HG03159 (cell line): ENCODE data around the gene EBNA1BP2.
"Not testable (repeated sequence)": the region's sequence is repeated elsewhere in the genome, so short reads cannot be mapped to it uniquely, and the experiment has no call there.

Experiments
- ATAC-seq: cut with Tn5 transposase; IDR thresholded peaks from one replicate; pipeline ENCODE4 v1.9.1; 2021; ENCODE audit warnings: mild to moderate bottlenecking, moderate library complexity; ENCODE audit not compliant: unreplicated experiment

The EBNA1BP2 gene

DNA sequence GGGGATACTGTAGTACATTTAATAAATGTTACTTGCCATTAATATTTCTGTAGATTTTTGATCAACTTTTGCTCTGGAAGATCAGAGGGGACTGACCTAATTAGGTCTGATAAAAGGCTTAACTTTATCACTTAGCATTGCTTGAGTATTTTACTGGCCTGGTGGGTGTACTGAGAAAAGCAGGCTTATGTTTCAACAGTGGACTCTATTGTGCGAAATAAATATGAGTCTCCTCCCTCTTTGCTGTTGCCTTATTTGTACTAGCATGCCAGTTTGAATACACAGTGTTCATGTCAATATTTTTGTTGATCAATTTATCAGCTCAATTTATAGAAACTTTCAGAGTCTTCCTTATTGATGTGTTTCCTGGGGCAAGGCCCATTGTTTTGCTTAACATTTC is 49.1 kb downstream of the EBNA1BP2 start:
- ATAC-seq = no peak

DNA sequence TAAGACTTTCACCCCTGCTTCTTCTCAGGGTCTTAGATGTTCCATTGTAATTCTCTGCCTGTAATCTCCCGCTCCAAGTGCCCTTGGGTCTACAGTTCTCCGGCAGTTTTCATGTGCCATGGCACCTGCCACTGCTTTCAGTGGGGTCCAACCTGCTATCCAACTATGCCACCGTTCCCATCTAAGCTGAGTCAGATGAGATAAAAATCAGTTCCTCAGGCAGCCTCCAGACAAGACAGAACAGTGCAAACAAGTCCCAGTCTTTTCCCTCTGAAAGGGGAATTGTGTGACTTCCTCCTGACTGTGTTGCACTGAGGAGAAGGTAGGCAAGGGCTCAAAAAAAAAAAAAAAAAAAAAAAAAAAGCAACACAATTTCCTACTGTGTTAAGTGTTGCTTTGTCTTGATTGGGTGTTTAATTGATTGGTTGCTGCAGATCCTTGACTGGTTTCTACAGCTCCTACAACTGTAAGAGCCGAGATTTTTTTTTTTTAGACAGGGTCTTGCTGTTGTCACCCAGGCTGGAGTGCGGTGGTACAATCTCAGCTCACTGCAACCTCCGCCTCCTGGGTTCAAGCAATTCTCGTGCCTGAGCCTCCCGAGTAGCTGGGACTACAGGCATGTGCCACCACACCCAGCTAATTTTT is 50.7 kb downstream of the EBNA1BP2 start:
- no peak for ATAC-seq

- ATAC-seq = not testable (repeated sequence)
These were observed 52.0 kb downstream of the EBNA1BP2 start for GRCh38 chr1:43119928-43120586.
